GM06990 (cell line): Measurements from ENCODE around the gene EHD2.
A peak's percentile ranks its signal among the peaks of the same experiment; 100 is the strongest.
"Not testable (repeated sequence)": the region's sequence is repeated elsewhere in the genome, so short reads cannot be mapped to it uniquely, and the experiment has no call there.

ENCODE experiments used
- DNase-seq: peaks from one replicate; pipeline ENCODE4 v3.0.0-alpha.2; 2011; ENCODE audit not compliant: insufficient read length; ENCODE audit errors: extremely low read depth
- H3K27me3 ChIP-seq: replicated peaks from 2 replicates; pipeline ENCODE4 v1.6.0; 2011; ENCODE audit warnings: low read length; ENCODE audit not compliant: control insufficient read depth, insufficient read depth
- H3K36me3 ChIP-seq: 2 replicates; pipeline ENCODE4 v1.5.1; 2011; ENCODE audit warnings: low read length; ENCODE audit not compliant: control insufficient read depth, insufficient read depth
- H3K4me3 ChIP-seq: replicated peaks from 2 replicates; pipeline ENCODE4 v1.5.1; 2011; ENCODE audit warnings: low read depth, mild to moderate bottlenecking, control low read depth, low read length
- TF ChIP-seq, protein P1 (sequence below): IDR thresholded peaks from 2 replicates; pipeline ENCODE4 v1.5.1; 2011; ENCODE audit warnings: low read length, control low read depth, mild to moderate bottlenecking, inconsistent platforms; ENCODE audit not compliant: insufficient read depth, poor library complexity, severe bottlenecking

The EHD2 gene

DNA sequence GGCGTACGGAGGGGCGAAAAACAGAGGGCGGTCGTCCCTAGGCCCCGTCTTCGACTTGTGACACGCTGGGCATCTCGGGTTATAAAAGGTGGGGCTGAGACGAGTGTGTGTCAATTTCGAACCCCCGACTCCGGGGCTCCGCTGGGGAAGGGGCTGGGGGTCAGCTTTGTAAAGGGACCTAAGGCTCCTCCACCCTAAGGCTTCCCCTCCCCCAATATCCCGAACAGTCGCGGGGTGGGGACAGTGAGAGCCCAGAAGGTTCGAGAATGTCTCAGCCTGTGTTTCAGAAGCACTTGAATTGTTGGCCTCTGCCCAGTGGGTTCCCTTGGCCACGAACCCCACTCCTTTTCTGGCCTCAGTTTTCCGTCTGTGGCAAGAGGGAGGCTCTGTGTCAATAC, 65.7 kb downstream of the EHD2 start:
- no peak for DNase-seq
- peak overlapping the region; percentile 85 for H3K4me3 ChIP-seq
- TF ChIP-seq, protein P1, sequence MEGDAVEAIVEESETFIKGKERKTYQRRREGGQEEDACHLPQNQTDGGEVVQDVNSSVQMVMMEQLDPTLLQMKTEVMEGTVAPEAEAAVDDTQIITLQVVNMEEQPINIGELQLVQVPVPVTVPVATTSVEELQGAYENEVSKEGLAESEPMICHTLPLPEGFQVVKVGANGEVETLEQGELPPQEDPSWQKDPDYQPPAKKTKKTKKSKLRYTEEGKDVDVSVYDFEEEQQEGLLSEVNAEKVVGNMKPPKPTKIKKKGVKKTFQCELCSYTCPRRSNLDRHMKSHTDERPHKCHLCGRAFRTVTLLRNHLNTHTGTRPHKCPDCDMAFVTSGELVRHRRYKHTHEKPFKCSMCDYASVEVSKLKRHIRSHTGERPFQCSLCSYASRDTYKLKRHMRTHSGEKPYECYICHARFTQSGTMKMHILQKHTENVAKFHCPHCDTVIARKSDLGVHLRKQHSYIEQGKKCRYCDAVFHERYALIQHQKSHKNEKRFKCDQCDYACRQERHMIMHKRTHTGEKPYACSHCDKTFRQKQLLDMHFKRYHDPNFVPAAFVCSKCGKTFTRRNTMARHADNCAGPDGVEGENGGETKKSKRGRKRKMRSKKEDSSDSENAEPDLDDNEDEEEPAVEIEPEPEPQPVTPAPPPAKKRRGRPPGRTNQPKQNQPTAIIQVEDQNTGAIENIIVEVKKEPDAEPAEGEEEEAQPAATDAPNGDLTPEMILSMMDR = no peak
- H3K36me3 ChIP-seq = peaks cover 8% of the 10 kb centered on the region
- no peaks in the 10 kb centered on the region for H3K27me3 ChIP-seq

DNA sequence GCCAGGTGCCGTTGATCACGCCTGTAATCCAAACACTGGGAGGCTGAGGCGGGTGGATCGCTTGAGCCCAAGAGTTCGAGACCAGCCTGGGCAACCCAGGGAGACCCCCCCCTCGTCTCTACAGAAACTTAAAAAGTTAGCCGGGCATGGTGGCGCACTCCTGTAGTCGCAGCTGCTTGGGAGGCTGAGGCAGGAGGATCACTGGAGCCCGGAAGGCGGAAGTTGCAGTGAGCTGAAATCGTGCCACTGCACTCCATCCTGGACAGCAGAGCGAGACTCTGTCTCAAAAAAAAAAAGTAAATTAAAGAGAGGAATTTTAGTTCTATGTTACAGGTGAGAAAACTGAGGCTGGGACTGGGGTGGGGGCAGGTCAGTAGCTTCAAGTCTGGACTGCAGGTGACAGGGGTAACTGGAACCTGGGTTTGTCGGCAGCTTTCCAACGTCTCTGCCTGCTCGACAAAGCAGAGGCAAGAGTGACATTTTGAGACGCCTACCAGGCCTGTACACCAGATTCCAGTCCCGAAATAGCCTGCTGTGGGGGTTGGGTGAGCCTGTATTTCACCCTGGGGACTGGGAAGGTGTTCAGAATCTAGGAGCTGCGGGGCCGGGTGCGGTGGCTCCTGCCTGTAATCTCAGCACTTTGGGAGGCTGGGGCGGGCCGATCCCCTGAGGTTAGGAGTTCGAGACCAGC, 66.4 kb downstream of the EHD2 start:
- no peaks in the 10 kb centered on the region for H3K27me3 ChIP-seq
- H3K36me3 ChIP-seq = peaks cover 8% of the 10 kb centered on the region
- DNase-seq = no peak
- peak overlapping the region; percentile 85 for H3K4me3 ChIP-seq
- TF ChIP-seq, protein P1 = no peak

DNA sequence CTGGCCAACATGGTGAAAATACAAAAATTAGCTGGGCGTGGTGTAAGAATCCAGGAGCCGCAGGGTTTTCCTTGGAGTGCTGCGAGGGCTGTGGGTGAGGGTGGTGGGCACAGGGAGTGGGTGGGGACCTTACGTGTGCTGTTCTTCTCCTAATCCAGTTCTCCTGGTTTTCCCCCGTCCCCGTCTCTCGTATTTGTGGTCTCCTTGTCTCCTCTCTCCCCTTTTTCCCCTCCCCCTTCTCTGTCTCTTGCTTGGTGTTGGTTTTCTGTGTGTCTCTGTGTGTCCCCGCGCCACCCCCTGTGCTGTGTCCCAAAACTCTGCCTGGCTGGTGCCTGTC, 67.0 kb downstream of the EHD2 start:
- H3K27me3 ChIP-seq = no peaks in the 10 kb centered on the region
- DNase-seq = no peak
- TF ChIP-seq, protein P1 = no peak
- H3K36me3 ChIP-seq = peaks cover 8% of the 10 kb centered on the region
- H3K4me3 ChIP-seq = no peak overlapping the region

DNA sequence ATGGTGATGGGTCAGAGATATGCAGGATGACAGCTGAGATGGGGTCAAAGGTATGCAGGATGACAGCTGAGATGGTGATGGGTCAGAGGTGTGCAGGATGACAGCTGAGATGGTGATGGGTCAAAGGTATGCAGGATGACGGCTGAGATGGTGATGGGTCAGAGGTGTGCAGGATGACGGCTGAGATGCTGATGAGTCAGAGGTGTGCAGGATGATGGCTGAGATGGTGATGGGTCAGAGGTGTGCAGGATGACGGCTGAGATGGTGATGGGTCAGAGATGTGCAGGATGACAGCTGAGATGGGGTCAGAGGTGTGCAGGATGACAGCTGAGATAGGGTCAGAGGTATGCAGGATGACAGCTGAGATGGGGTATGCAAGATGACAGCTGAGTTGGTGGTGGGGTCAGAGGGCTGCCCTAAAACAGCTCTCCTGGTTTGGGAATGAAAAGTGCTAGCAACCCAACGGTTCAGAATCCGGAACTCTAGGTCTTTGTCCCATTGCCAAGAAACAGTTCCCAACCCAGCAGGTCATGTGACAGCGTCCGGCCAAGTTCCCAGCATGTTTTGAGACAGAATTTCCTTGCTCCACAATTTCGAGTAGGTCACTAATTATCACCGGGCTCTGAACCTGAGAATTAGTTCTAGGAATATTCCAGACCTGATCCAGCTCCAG, 68.5 kb downstream of the EHD2 start:
- DNase-seq = no peak
- Histone ChIP-seq H3K27me3 (no peaks in the 10 kb centered on the region), H3K36me3 (peaks cover 8% of the 10 kb centered on the region), H3K4me3 (no peak overlapping the region)
- TF ChIP-seq, protein P1 = no peak

DNA sequence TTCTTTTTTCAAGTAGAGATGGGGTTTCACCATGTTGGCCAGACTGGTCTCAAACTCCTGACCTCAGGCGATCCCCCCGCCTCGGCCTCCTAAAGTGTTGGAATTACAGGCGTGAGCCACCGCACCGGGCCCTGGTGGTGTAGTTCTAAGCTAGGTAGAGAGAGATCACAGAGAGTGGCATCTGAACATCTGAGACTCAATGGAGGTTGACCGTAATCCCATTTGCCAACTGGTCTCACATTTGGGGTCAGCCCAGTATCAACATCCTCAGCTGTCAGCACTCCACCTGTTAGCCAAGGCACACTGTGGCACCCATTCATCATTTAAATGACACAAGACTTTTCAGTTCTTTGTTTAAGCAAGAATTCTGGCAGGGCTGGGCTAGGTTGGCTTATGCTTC, 73.3 kb downstream of the EHD2 start:
- no peak for DNase-seq
- TF ChIP-seq, protein P1 = no peak
- no peak overlapping the region for H3K4me3 ChIP-seq
- peaks cover 4% of the 10 kb centered on the region for H3K36me3 ChIP-seq
- H3K27me3 ChIP-seq = no peaks in the 10 kb centered on the region

DNA sequence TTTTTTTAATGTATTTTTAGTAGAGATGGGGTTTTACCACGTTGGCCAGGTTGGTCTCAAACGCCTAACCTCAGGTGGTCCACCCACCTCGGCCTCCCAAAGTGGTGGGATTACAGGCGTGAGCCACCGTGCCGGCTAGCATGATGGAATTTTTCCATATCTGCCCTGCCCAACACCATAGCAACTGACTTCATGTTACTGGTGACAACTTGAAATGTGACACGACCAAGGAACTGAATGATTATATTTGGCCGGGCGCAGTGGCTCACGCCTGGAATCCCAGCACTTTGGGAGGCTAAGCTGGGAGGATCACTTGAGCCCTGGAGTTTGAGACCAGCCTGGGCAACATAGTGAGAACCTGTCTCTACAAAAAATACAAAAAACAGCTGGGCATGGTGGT, 74.1 kb downstream of the EHD2 start:
- H3K4me3 ChIP-seq, DNase-seq, H3K36me3 ChIP-seq, H3K27me3 ChIP-seq: not testable (repeated sequence)

DNA sequence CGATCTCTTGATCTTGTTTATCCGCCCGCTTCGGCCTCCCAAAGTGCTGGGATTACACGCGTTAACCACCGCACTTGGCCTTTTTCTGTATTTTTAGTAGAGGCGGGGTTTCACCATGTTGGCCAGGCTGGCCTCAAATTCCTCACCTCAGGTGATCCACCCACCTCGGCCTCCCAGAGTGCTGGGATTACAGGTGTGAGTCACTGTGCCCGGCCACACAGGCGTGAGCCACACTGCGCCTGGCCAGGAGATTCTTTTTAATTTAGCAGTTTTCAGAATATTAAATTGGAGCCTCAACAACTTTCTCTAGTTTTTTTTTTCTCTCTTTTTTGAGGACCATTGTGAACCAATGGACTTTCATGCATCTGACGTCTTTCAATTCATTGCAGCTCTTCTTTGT, 76.6 kb downstream of the EHD2 start:
- H3K27me3 ChIP-seq, DNase-seq, H3K4me3 ChIP-seq, H3K36me3 ChIP-seq: not testable (repeated sequence)
